ENCODE results near the gene RAP1GAP2. TPM values are rescaled to one million over a fixed set of nuclear protein-coding genes. Genes with fewer than 3 reads are reported as not detected.
"Not testable (repeated sequence)": the region's sequence is repeated elsewhere in the genome, so short reads cannot be mapped to it uniquely, and the experiment has no call there.

Gene RAP1GAP2
- total RNA-seq, 3 donors from 2014 or later (not counting 1 experiment from before 2014, with no cell fraction given), result 274 to 418 (median 390) TPM

GRCh38 chr17:3049705-3050295 lies 253.6 kb downstream of the RAP1GAP2 start:
- H3K27me3 Mint-ChIP-seq (ENCODE audit: low read depth in 2 of 2), result no peaks in the 10 kb centered on the region
- H3K27me3 ChIP-seq (ENCODE audit: control insufficient read depth, insufficient read depth, low read length), result no peaks in the 10 kb centered on the region
- H3K4me3 Mint-ChIP-seq, result peak overlapping the region; percentile 92
- H3K27ac ChIP-seq (ENCODE audit: low read length), result no peak overlapping the region
- DNase-seq, result no peak
- no peaks in the 10 kb centered on the region for H3K9me3 Mint-ChIP-seq
- TF ChIP-seq CTCF (IDR thresholded peaks at IDR 0.05), result no peak
- intact Hi-C loops (cut with micrococcal nuclease), result loop anchor here (10.0 kb wide), 1 partner anchor 585 kb away; the partner anchor contains the start of genes CTNS and SHPK
- peak overlapping the region in 1 of 2 donors; percentile 69 for H3K27ac Mint-ChIP-seq
- ATAC-seq, result no peak
- no peaks in the 10 kb centered on the region for H3K9me3 ChIP-seq (ENCODE audit: control insufficient read depth, insufficient read depth, low read length)
- 92% methylated on average over 8 of the region's 8 CpGs for WGBS (ENCODE audit: insufficient coverage)
- peaks cover 13% of the 10 kb centered on the region for H3K4me1 ChIP-seq (ENCODE audit: control insufficient read depth, insufficient read depth, low read length)
- H3K4me1 Mint-ChIP-seq, result peaks cover 0 to 10% of the 10 kb centered on the region in 2 donors
- H3K4me3 ChIP-seq (ENCODE audit: low read length), result no peak overlapping the region
- no peaks in the 10 kb centered on the region for H3K36me3 Mint-ChIP-seq
- no peaks in the 10 kb centered on the region for H3K36me3 ChIP-seq (ENCODE audit: control insufficient read depth, insufficient read depth, low read length)

GRCh38 chr17:3054868-3055267 lies 258.6 kb downstream of the RAP1GAP2 start:
- H3K9me3 ChIP-seq (ENCODE audit: control insufficient read depth, insufficient read depth, low read length); H3K9me3 Mint-ChIP-seq; DNase-seq; H3K36me3 Mint-ChIP-seq; H3K4me1 ChIP-seq (ENCODE audit: control insufficient read depth, insufficient read depth, low read length); ATAC-seq; H3K27ac Mint-ChIP-seq; H3K4me3 Mint-ChIP-seq; intact Hi-C loops (cut with micrococcal nuclease); H3K27me3 Mint-ChIP-seq (ENCODE audit: low read depth in 2 of 2); H3K4me3 ChIP-seq (ENCODE audit: low read length); H3K4me1 Mint-ChIP-seq; H3K27me3 ChIP-seq (ENCODE audit: control insufficient read depth, insufficient read depth, low read length); H3K27ac ChIP-seq (ENCODE audit: low read length); H3K36me3 ChIP-seq (ENCODE audit: control insufficient read depth, insufficient read depth, low read length): not testable (repeated sequence)
- no CpG with 5 or more reads among the region's 2 CpGs for WGBS (ENCODE audit: insufficient coverage)

GRCh38 chr17:3062824-3063377 lies 266.7 kb downstream of the RAP1GAP2 start:
- H3K9me3 ChIP-seq (ENCODE audit: control insufficient read depth, insufficient read depth, low read length); H3K9me3 Mint-ChIP-seq; H3K4me3 Mint-ChIP-seq; intact Hi-C loops (cut with micrococcal nuclease); H3K36me3 ChIP-seq (ENCODE audit: control insufficient read depth, insufficient read depth, low read length); H3K4me1 ChIP-seq (ENCODE audit: control insufficient read depth, insufficient read depth, low read length); H3K36me3 Mint-ChIP-seq; H3K4me3 ChIP-seq (ENCODE audit: low read length); H3K27ac ChIP-seq (ENCODE audit: low read length); H3K27me3 Mint-ChIP-seq (ENCODE audit: low read depth in 2 of 2); H3K27me3 ChIP-seq (ENCODE audit: control insufficient read depth, insufficient read depth, low read length); H3K4me1 Mint-ChIP-seq: not testable (repeated sequence)
- ATAC-seq (peak; percentile 86 to 95 (median 87)), DNase-seq (peak in 1 of 2 donors; percentile 26)
- H3K27ac Mint-ChIP-seq, result peak overlapping the region; percentile 41 to 57
- 58% methylated on average over 5 of the region's 8 CpGs for WGBS (ENCODE audit: insufficient coverage)

GRCh38 chr17:3063507-3063906 lies 267.3 kb downstream of the RAP1GAP2 start, which contains the start of gene OR1D5:
Gene OR1D5, minus strand, starts transcription at chr17:3063607. Its CDS starts 0 bp downstream, at chr17:3063607.
- H3K4me3 ChIP-seq (ENCODE audit: low read length); H3K27me3 Mint-ChIP-seq (ENCODE audit: low read depth in 2 of 2); H3K27me3 ChIP-seq (ENCODE audit: control insufficient read depth, insufficient read depth, low read length); H3K36me3 Mint-ChIP-seq; H3K4me1 Mint-ChIP-seq; H3K4me3 Mint-ChIP-seq; H3K9me3 Mint-ChIP-seq; H3K9me3 ChIP-seq (ENCODE audit: control insufficient read depth, insufficient read depth, low read length); intact Hi-C loops (cut with micrococcal nuclease); DNase-seq; H3K4me1 ChIP-seq (ENCODE audit: control insufficient read depth, insufficient read depth, low read length); ATAC-seq; H3K27ac ChIP-seq (ENCODE audit: low read length); H3K36me3 ChIP-seq (ENCODE audit: control insufficient read depth, insufficient read depth, low read length): not testable (repeated sequence)
- WGBS (ENCODE audit: insufficient coverage), result no CpG with 5 or more reads among the region's 2 CpGs
- H3K27ac Mint-ChIP-seq, result peak within 1 kb of the TSS; percentile 41 to 57

- ATAC-seq, result peak; percentile 50 to 79 (median 57)
- H3K4me1 Mint-ChIP-seq, H3K27ac Mint-ChIP-seq: not testable (repeated sequence)
Observed at GRCh38 chr17:3065192-3065591, 269.0 kb downstream of the RAP1GAP2 start.

More at GRCh38 chr17:3065192-3065591, 269.0 kb downstream of the RAP1GAP2 start:
- H3K36me3 Mint-ChIP-seq; DNase-seq; H3K27ac ChIP-seq (ENCODE audit: low read length); H3K9me3 Mint-ChIP-seq; H3K27me3 Mint-ChIP-seq (ENCODE audit: low read depth in 2 of 2); H3K4me1 ChIP-seq (ENCODE audit: control insufficient read depth, insufficient read depth, low read length); intact Hi-C loops (cut with micrococcal nuclease); H3K4me3 Mint-ChIP-seq; H3K4me3 ChIP-seq (ENCODE audit: low read length); H3K36me3 ChIP-seq (ENCODE audit: control insufficient read depth, insufficient read depth, low read length); H3K27me3 ChIP-seq (ENCODE audit: control insufficient read depth, insufficient read depth, low read length); H3K9me3 ChIP-seq (ENCODE audit: control insufficient read depth, insufficient read depth, low read length): not testable (repeated sequence)
- no CpG with 5 or more reads among the region's 1 CpG for WGBS (ENCODE audit: insufficient coverage)

All from natural killer cell (primary cell).